HepG2 (cell line): ENCODE data around the gene AKAP12. TPM values are rescaled to one million over a fixed set of nuclear protein-coding genes. Genes with fewer than 3 reads are reported as not detected.

Experiments
- ATAC-seq: fragments of 200-7000 bp; cut with Tn5 transposase; 3 replicates; pipeline ENCODE4 v1.9.1; 2020; ENCODE audit warnings: mild to moderate bottlenecking, moderate library complexity
- BruUV-seq: library from RNA; stranded (reverse); fragments of 400-500 nt; replicated peaks from 2 replicates; lab custom pipeline; 2021; lab: Mats Ljungman, UMichigan
- CTCF ChIA-PET: fragments of 300-600 bp; formaldehyde crosslinking; extraction: SDS; loops from one replicate; lab custom pipeline; 2021; ENCODE audit warnings: low total read pairs, inconsistent platforms, low intra/inter-chr PET ratio; lab: Yijun Ruan, JAX
- POLR2A ChIA-PET: fragments of 350-600 bp; sonication (Branson Sonifier 250); formaldehyde crosslinking; loops from one replicate; lab custom pipeline; 2020; ENCODE audit warnings: antibody characterized with exemption, inconsistent platforms; lab: Yijun Ruan, JAX
- DNase-seq: peaks from one replicate; pipeline ENCODE4 v3.0.0-alpha.2; 2015; ENCODE audit warnings: low spot score
- FAIRE-seq: peaks from 3 replicates; lab custom pipeline; 2011; peaks lifted over from hg19 to GRCh38; lab: Jason Lieb, UNC
- H2AFZ ChIP-seq: one replicate; pipeline ENCODE4 v1.6.1; 2011; ENCODE audit warnings: low read length, inconsistent platforms
- H3K27ac ChIP-seq: fragments of 300-600 bp; 3 replicates; pipeline ENCODE4 v1.8.0; 2011; ENCODE audit warnings: mixed run types, mild to moderate bottlenecking, mixed read lengths, low read length, inconsistent platforms; ENCODE audit not compliant: insufficient read depth; ENCODE audit errors: extremely low read length
- H3K27me3 ChIP-seq, 2 experiments: fragments of 200-600 bp in 1 of 2; 2 replicates in 1 of 2; 3 replicates in 1 of 2; pipeline versions ENCODE4 v1.6.0 to v1.8.0; 2011; ENCODE audit warnings: low read length in 2 of 2, mild to moderate bottlenecking in 2 of 2, moderate library complexity in 2 of 2, inconsistent platforms in 1 of 2; ENCODE audit not compliant: insufficient read depth in 2 of 2, control insufficient read depth in 1 of 2
- H3K36me3 ChIP-seq, 2 experiments: fragments of 200-600 bp in 1 of 2; replicated peaks in 1 of 2; 2 replicates in 1 of 2; 3 replicates in 1 of 2; pipeline versions ENCODE4 v1.5.1 to v1.8.0; 2011; ENCODE audit warnings: low read length in 2 of 2, inconsistent platforms in 1 of 2; ENCODE audit not compliant: insufficient read depth in 2 of 2, control insufficient read depth in 1 of 2
- H3K4me1 ChIP-seq: 2 replicates; pipeline ENCODE4 v1.5.1; 2012; ENCODE audit warnings: low read length, inconsistent platforms; ENCODE audit not compliant: insufficient read depth
- H3K4me2 ChIP-seq: 2 replicates; pipeline ENCODE4 v1.6.0; 2011; ENCODE audit warnings: low read depth, low read length, inconsistent platforms
- H3K4me3 ChIP-seq, 3 experiments: fragments of 200-600 bp in 1 of 3; sonication (generic), shearing (Covaris generic) in 1 of 3; replicated peaks in 1 of 3; 2 replicates each; pipeline ENCODE4 v1.5.1; 2011 to 2016; ENCODE audit warnings: low read length in 3 of 3, inconsistent platforms in 2 of 3, low read depth in 2 of 3, mild to moderate bottlenecking in 2 of 3, control low read depth in 1 of 3, mixed read lengths in 1 of 3; ENCODE audit not compliant: insufficient read depth in 1 of 3
- H3K79me2 ChIP-seq: one replicate; pipeline ENCODE4 v1.6.1; 2011; ENCODE audit warnings: low read length, inconsistent platforms; ENCODE audit not compliant: insufficient read depth
- H3K9ac ChIP-seq: 2 replicates; pipeline ENCODE4 v1.6.0; 2011; ENCODE audit warnings: mild to moderate bottlenecking, low read depth, low read length, inconsistent platforms; ENCODE audit not compliant: insufficient read depth
- H3K9me3 ChIP-seq: 2 replicates; pipeline ENCODE4 v1.5.1; 2012; ENCODE audit warnings: mild to moderate bottlenecking, low read length
- H4K20me1 ChIP-seq: 2 replicates; pipeline ENCODE4 v1.6.0; 2011; ENCODE audit warnings: inconsistent platforms, mild to moderate bottlenecking, low read length, moderate library complexity; ENCODE audit not compliant: insufficient read depth
- CBFB ChIP-seq: sonication (generic); formaldehyde crosslinking; IDR thresholded peaks from 2 replicates; pipeline ENCODE4 v1.4.0; 2020; ENCODE audit warnings: missing genetic modification reagents
- GLI4 ChIP-seq: sonication (generic); formaldehyde crosslinking; IDR thresholded peaks from 2 replicates; pipeline ENCODE4 v1.5.1; 2020; ENCODE audit warnings: missing genetic modification reagents, mild to moderate bottlenecking, moderate library complexity, borderline replicate concordance
- GPN1 ChIP-seq: sonication (generic); formaldehyde crosslinking; IDR thresholded peaks from 2 replicates; pipeline ENCODE4 v1.5.1; 2020; ENCODE audit warnings: missing genetic modification reagents, borderline replicate concordance
- HMGA1 ChIP-seq: sonication (generic); formaldehyde crosslinking; conservative IDR thresholded peaks from 2 replicates; pipeline ENCODE4 v1.4.0; 2020; ENCODE audit warnings: missing genetic modification reagents
- POLR2AphosphoS5 ChIP-seq: IDR thresholded peaks from 2 replicates; pipeline ENCODE4 v1.6.1; 2012; ENCODE audit warnings: low read depth, low read length
- ZBTB1 ChIP-seq: sonication (generic); formaldehyde crosslinking; IDR thresholded peaks from 2 replicates; pipeline ENCODE4 v1.4.0; 2020; ENCODE audit warnings: missing genetic modification reagents, borderline replicate concordance
- ZBTB3 ChIP-seq: sonication (generic); formaldehyde crosslinking; IDR thresholded peaks from 2 replicates; pipeline ENCODE4 v1.4.0; 2020; ENCODE audit warnings: low read depth, mild to moderate bottlenecking, moderate library complexity, missing genetic modification reagents, borderline replicate concordance
- ZFP36L1 ChIP-seq: sonication (generic); formaldehyde crosslinking; IDR thresholded peaks from 2 replicates; pipeline ENCODE4 v1.8.0; 2022; ENCODE audit warnings: mild to moderate bottlenecking, missing genetic modification reagents, moderate library complexity
- ZNF121 ChIP-seq: sonication (generic); formaldehyde crosslinking; IDR thresholded peaks from 2 replicates; pipeline ENCODE4 v1.5.0; 2020; ENCODE audit warnings: mild to moderate bottlenecking, missing genetic modification reagents
- WGBS: methylation state at CpG from one replicate; pipeline ENCODE4 v1.1.6; 2017; ENCODE audit warnings: low lambda C conversion rate; 5-methylcytosine and 5-hydroxymethylcytosine counted together
- in situ Hi-C: cut with HindIII; loops from 2 replicates; pipeline ENCODE4 v1.10.0; 2017; ENCODE audit warnings: low pct_unique_long_range_greater_than_20kb; ENCODE audit not compliant: extremely low pct_ligation_motif_present
- intact Hi-C: fragments of 100-400 bp; cut with micrococcal nuclease; formaldehyde crosslinking; loops from one replicate; pipeline ENCODE4 v1.10.0; 2022; ENCODE audit not compliant: unreplicated experiment
- polyA plus RNA-seq, 8 experiments: library from polyadenylated mRNA; depleted of rRNA in 3 of 8; stranded (reverse) in 7 of 8; unstranded in 1 of 8; fragments of >200 nt; fragmentation: Illumina TruSeq in 4 of 8; extraction: Trizol in 4 of 8; gene quantifications; 2 replicates each; pipeline versions ENCODE4 v1.2.1 to v1.2.3, GENCODE V29; 2011 to 2016; ENCODE audit warnings: low read depth in 4 of 8, missing spikeins in 1 of 8, mixed read lengths in 1 of 8; ENCODE audit not compliant: insufficient read depth in 1 of 8
- total RNA-seq, 5 experiments: library from RNA; depleted of rRNA; stranded (reverse); fragments of >200 nt; fragmentation: Illumina TruSeq; extraction: Trizol; gene quantifications; 2 replicates each; pipeline ENCODE4 v1.2.3, GENCODE V29; 2016; ENCODE audit warnings: low read depth in 1 of 5
- TF ChIP-seq, protein P1 (sequence below), 2 experiments: fragments of 450-650 bp in 1 of 2; sonication (generic) in 1 of 2; formaldehyde crosslinking; IDR thresholded peaks; 2 replicates each; pipeline versions ENCODE4 v1.5.0 to v1.8.0; 2020 to 2022; ENCODE audit warnings: mild to moderate bottlenecking in 1 of 2, missing genetic modification reagents in 1 of 2
- TF ChIP-seq, protein P2 (sequence below): sonication (generic); formaldehyde crosslinking; IDR thresholded peaks from 2 replicates; pipeline ENCODE4 v1.4.0; 2020; ENCODE audit warnings: missing genetic modification reagents, borderline replicate concordance
- TF ChIP-seq, protein P3 (sequence below): IDR thresholded peaks from 2 replicates; pipeline ENCODE4 v1.6.1; 2018; ENCODE audit warnings: missing genetic modification reagents, mild to moderate bottlenecking, missing compliant biosample characterization

The AKAP12 gene
- total and polyA plus RNA-seq, 2 of the 13 experiments (the other 11 are each of a cell fraction or from before 2014, with no cell fraction given) = 10.6 to 19.0 TPM

DNA sequence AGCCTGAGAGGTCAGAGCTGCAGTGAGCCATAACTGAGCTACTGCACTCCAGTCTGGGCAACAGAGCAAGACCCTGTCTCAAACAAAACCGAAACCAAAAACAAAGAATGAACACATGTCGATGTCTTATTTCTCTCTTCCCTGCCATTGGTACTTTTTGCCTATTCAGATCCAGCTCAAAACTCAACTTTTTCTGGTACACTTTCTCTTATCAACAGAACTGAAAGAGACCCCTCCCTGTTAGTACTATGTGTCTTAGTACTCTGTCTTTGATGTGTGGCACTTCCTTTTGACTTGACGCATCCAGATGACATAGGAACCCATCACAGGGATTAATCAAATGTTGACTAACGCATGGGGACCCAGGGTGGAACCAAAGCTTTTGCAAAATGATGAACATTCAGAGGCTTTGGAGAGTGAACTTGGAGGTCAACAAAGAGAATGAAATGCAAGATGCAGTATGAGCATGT lies 44.8 kb downstream of the AKAP12 start:
- FAIRE-seq (no peak), ATAC-seq (no peak), DNase-seq (no peak)
- Histone ChIP-seq H3K4me2 (no peak overlapping the region), H3K4me1 (no peaks in the 10 kb centered on the region), H3K9ac (no peak overlapping the region), H3K79me2 (no peaks in the 10 kb centered on the region), H4K20me1 (no peaks in the 10 kb centered on the region), H3K36me3 (no peaks in the 10 kb centered on the region), H3K9me3 (no peaks in the 10 kb centered on the region), H2AFZ (no peak overlapping the region), H3K4me3 (no peak overlapping the region), H3K27ac (no peak overlapping the region), H3K27me3 (no peaks in the 10 kb centered on the region; a peak in 1 of 5 replicates)
- ChIA-PET CTCF (no interaction called here), POLR2A (no interaction called here)
- 74% methylated on average over 4 of the region's 4 CpGs for WGBS
- BruUV-seq = no TSS peak
- in situ Hi-C loops = no loop called here
- TF ChIP-seq ZNF121 (CRISPR knock-in tag) (peak; percentile 43; the same call in 1 of the 2 replicates), ZFP36L1 (no peak)
- intact Hi-C loops = no loop called here

DNA sequence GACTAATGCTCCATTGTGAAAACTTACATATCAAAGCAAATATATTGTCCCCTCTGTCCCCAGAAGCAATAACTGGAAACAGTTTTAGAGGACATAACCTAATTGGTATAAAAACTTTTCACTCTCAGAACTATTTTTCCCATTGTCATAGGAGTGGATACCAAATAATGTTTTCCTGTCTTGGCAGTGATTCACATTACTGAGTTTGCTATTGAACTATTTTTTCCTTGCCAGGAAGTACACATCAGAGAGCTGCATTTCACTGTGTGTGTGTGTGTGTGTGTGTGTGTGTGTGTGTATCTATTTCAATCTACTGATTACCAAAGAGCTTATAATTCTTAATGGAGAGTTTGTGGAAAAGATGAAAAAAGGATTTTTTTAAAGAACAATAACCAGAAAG lies 45.4 kb downstream of the AKAP12 start:
- Histone ChIP-seq H3K4me1 (no peaks in the 10 kb centered on the region), H3K79me2 (no peaks in the 10 kb centered on the region), H3K36me3 (no peaks in the 10 kb centered on the region), H3K9ac (no peak overlapping the region), H3K27me3 (no peaks in the 10 kb centered on the region; a peak in 1 of 5 replicates), H3K4me2 (no peak overlapping the region), H2AFZ (no peak overlapping the region), H3K4me3 (no peak overlapping the region), H3K27ac (no peak overlapping the region), H3K9me3 (no peaks in the 10 kb centered on the region), H4K20me1 (no peaks in the 10 kb centered on the region)
- POLR2A ChIA-PET = no interaction called here
- CTCF ChIA-PET = no interaction called here
- intact Hi-C loops = no loop called here
- ATAC-seq (no peak), DNase-seq (no peak), FAIRE-seq (no peak)
- no TSS peak for BruUV-seq
- in situ Hi-C loops = no loop called here
- no peak for TF ChIP-seq GPN1 (CRISPR knock-in tag)
- TF ChIP-seq GLI4 (CRISPR knock-in tag) = no peak
- TF ChIP-seq, protein P1, sequence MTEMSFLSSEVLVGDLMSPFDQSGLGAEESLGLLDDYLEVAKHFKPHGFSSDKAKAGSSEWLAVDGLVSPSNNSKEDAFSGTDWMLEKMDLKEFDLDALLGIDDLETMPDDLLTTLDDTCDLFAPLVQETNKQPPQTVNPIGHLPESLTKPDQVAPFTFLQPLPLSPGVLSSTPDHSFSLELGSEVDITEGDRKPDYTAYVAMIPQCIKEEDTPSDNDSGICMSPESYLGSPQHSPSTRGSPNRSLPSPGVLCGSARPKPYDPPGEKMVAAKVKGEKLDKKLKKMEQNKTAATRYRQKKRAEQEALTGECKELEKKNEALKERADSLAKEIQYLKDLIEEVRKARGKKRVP (CRISPR knock-in tag; IDR thresholded peaks at IDR 0.05) = no peak
- TF ChIP-seq, protein P2, sequence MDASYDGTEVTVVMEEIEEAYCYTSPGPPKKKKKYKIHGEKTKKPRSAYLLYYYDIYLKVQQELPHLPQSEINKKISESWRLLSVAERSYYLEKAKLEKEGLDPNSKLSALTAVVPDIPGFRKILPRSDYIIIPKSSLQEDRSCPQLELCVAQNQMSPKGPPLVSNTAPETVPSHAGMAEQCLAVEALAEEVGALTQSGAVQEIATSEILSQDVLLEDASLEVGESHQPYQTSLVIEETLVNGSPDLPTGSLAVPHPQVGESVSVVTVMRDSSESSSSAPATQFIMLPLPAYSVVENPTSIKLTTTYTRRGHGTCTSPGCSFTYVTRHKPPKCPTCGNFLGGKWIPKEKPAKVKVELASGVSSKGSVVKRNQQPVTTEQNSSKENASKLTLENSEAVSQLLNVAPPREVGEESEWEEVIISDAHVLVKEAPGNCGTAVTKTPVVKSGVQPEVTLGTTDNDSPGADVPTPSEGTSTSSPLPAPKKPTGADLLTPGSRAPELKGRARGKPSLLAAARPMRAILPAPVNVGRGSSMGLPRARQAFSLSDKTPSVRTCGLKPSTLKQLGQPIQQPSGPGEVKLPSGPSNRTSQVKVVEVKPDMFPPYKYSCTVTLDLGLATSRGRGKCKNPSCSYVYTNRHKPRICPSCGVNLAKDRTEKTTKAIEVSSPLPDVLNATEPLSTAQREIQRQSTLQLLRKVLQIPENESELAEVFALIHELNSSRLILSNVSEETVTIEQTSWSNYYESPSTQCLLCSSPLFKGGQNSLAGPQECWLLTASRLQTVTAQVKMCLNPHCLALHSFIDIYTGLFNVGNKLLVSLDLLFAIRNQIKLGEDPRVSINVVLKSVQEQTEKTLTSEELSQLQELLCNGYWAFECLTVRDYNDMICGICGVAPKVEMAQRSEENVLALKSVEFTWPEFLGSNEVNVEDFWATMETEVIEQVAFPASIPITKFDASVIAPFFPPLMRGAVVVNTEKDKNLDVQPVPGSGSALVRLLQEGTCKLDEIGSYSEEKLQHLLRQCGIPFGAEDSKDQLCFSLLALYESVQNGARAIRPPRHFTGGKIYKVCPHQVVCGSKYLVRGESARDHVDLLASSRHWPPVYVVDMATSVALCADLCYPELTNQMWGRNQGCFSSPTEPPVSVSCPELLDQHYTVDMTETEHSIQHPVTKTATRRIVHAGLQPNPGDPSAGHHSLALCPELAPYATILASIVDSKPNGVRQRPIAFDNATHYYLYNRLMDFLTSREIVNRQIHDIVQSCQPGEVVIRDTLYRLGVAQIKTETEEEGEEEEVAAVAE = no peak
- no peak for TF ChIP-seq ZBTB3 (CRISPR knock-in tag)
- no peak for TF ChIP-seq POLR2AphosphoS5
- TF ChIP-seq CBFB (CRISPR knock-in tag) = no peak
- TF ChIP-seq ZBTB1 (CRISPR knock-in tag) = no peak
- TF ChIP-seq HMGA1 = no peak
- TF ChIP-seq, protein P3, sequence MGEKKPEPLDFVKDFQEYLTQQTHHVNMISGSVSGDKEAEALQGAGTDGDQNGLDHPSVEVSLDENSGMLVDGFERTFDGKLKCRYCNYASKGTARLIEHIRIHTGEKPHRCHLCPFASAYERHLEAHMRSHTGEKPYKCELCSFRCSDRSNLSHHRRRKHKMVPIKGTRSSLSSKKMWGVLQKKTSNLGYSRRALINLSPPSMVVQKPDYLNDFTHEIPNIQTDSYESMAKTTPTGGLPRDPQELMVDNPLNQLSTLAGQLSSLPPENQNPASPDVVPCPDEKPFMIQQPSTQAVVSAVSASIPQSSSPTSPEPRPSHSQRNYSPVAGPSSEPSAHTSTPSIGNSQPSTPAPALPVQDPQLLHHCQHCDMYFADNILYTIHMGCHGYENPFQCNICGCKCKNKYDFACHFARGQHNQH (CRISPR knock-in tag) = no peak
